ENCODE results near the gene EIF3F. TPM values are rescaled to one million over a fixed set of nuclear protein-coding genes. Genes with fewer than 3 reads are reported as not detected.

Gene EIF3F
- total RNA-seq, 3 donors from 2014 or later = 336 to 429 (median 342) TPM

GRCh38 chr11:8035200-8035855, 48.2 kb downstream of the EIF3F start:
- no peaks in the 10 kb centered on the region for H3K36me3 Mint-ChIP-seq (ENCODE audit: insufficient read depth)
- H3K4me3 Mint-ChIP-seq = no peak overlapping the region
- peaks cover 19% of the 10 kb centered on the region for H3K27me3 Mint-ChIP-seq (ENCODE audit: low read depth)
- no peaks in the 10 kb centered on the region for H3K9me3 Mint-ChIP-seq
- DNase-seq = no peak
- no peak for ATAC-seq
- peaks cover 2% of the 10 kb centered on the region for H3K4me1 Mint-ChIP-seq (ENCODE audit: low read depth)

DNA sequence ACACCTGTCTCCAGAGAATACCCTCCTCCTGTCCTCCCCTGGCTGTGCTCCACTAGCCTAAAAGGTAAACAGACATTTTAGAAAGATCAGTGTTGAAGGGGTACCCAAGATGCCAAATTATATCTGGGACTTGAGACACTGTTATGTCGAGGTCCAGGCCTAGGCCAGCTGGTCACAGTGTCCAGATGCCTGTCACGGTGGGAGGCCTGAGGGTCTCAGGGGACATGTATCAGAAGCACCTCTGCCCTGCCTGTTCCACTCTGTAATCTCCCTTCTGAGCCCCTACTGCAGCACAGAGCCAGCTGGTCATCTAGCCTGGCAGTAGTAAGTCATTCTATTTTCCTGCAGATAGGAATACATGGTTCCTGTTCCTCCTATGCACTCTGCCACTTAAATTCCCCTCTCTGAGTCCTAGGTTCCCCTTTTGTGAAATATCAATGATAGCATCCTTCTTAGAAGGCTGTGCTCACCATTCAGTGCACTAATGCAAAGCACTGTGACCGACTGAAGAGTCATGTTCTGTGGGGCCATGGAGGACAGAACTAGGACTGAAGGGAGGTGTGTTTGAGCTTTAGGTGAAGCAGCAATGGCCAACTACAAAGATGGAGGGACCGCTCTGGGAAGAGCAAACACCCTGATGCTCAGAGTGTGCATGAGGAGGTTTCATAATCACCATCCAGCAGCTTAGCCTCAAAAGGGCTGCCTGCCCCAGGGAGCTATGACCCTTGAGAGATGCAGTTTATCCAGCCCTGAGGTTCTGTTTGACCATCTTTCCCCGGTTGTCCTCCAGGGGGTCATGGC, 49.1 kb downstream of the EIF3F start:
- Mint-ChIP-seq H3K9me3 (no peaks in the 10 kb centered on the region), H3K4me1 (ENCODE audit: low read depth) (peaks cover 2% of the 10 kb centered on the region), H3K4me3 (no peak overlapping the region), H3K27me3 (ENCODE audit: low read depth) (peaks cover 15% of the 10 kb centered on the region), H3K36me3 (ENCODE audit: insufficient read depth) (no peaks in the 10 kb centered on the region)
- DNase-seq (no peak), ATAC-seq (no peak)

- DNase-seq (no peak), ATAC-seq (no peak)
- H3K4me1 Mint-ChIP-seq (ENCODE audit: low read depth) = peaks cover 2% of the 10 kb centered on the region
- H3K27me3 Mint-ChIP-seq (ENCODE audit: low read depth) = peaks cover 15% of the 10 kb centered on the region
- no peaks in the 10 kb centered on the region for H3K36me3 Mint-ChIP-seq (ENCODE audit: insufficient read depth)
- H3K4me3 Mint-ChIP-seq = no peak overlapping the region
- no peaks in the 10 kb centered on the region for H3K9me3 Mint-ChIP-seq
These were observed 49.8 kb downstream of the EIF3F start for GRCh38 chr11:8036986-8037385.

DNA sequence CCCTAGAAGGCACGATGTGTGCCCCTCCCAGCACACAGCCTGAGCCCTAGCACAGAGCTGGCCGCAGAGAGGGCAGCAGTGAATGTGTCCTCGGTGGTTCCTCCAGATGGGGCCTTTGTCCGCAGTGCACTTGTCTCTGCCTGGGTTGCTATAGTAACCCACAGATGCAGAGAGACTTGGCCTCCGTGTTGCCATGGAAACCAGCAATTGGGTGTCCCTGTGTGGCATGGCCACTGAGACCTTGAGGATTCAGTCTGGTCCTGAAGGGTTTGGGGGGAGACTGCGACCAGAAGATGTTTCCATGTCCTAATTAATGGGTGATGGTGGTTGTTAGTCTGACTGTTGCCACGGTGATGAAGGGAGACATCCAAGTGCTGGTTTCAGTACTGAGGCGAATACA, 51.3 kb downstream of the EIF3F start:
- no peak overlapping the region for H3K4me3 Mint-ChIP-seq

GRCh38 chr11:8038811-8039529, 51.8 kb downstream of the EIF3F start:
- H3K36me3 Mint-ChIP-seq (ENCODE audit: insufficient read depth) = no peaks in the 10 kb centered on the region
- DNase-seq (no peak), ATAC-seq (no peak)
- H3K27me3 Mint-ChIP-seq (ENCODE audit: low read depth) = peaks cover 1% of the 10 kb centered on the region
- H3K9me3 Mint-ChIP-seq = no peaks in the 10 kb centered on the region
- H3K4me3 Mint-ChIP-seq = no peak overlapping the region
- no peaks in the 10 kb centered on the region for H3K4me1 Mint-ChIP-seq (ENCODE audit: low read depth)

More for the DNA sequence above, 51.3 kb downstream of the EIF3F start:
- DNase-seq = no peak
- no peaks in the 10 kb centered on the region for H3K9me3 Mint-ChIP-seq
- no peak for ATAC-seq
- peaks cover 6% of the 10 kb centered on the region for H3K27me3 Mint-ChIP-seq (ENCODE audit: low read depth)
- H3K4me1 Mint-ChIP-seq (ENCODE audit: low read depth) = no peaks in the 10 kb centered on the region
- H3K36me3 Mint-ChIP-seq (ENCODE audit: insufficient read depth) = no peaks in the 10 kb centered on the region

DNA sequence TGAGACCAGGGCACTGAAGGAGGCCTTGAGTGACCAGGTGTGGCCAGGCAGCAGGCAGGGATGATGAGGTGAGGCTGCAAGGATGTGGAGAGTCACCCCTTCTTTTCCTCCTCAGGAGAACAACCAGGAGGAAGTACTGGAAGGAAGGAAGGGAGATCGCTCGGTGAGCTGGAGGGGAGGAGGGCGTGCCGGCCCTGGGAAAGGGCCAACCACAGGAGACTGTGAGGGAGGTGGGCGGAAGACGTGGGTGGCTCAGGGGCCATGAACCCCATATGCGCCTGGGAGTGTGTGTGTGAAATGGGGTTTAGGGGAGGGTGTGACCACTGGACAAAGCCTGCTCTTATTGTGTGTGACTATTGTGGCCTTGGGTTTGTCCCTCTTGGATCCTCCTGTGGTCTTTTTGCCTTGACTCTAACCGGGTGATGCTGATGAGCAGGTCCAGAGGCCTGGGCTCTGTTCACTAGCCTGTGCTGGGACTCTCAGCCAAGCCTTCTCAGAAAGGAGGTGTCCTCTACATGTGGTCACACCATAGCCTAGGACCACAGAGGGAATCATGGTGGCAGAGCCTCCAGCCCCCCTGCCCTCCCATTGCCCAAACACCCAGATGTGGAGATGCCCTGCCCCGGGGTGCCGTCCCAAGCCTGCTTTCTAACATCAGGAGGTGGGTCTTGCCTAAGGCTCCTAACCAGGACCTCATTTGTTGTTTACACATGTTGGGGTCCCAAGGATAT, 52.6 kb downstream of the EIF3F start:
- Mint-ChIP-seq H3K9me3 (no peaks in the 10 kb centered on the region), H3K27me3 (ENCODE audit: low read depth) (no peaks in the 10 kb centered on the region), H3K36me3 (ENCODE audit: insufficient read depth) (no peaks in the 10 kb centered on the region), H3K4me3 (no peak overlapping the region), H3K4me1 (ENCODE audit: low read depth) (no peaks in the 10 kb centered on the region)
- ATAC-seq (no peak), DNase-seq (no peak)

DNA sequence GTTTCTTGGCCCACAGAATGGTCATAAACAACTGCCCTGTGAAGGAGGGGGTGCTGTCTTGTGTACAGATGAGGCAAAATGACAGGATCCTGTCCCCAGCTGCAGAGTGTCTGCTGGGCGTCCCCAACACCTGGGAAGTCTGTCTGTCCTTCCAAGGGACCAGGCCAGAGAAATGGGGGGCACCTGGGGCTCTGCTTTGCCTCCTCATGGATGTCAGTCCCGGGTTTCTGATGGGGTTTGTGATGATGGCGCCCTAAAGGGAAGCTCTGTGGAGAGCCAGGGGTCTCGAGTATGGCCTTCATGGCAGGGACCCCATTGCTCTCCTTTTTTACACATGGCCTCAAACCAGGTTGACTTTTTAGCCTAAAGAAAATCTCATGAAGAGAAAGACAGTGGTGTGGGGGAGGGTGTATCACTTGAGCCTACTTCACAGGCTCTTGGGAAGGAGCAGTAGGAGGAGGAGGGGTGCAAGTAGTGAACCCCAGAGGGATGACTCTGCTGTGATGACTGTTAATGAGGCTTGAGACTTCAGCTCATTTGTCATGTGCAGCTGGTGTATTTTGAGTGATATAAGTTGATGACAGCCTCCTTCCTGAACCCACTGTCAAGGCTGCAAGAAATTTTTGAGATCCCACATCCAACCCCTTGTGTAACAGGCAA, 53.3 kb downstream of the EIF3F start:
- H3K4me1 Mint-ChIP-seq (ENCODE audit: low read depth) = no peaks in the 10 kb centered on the region
- DNase-seq (no peak), ATAC-seq (no peak)
- no peak overlapping the region for H3K4me3 Mint-ChIP-seq
- no peaks in the 10 kb centered on the region for H3K27me3 Mint-ChIP-seq (ENCODE audit: low read depth)
- no peaks in the 10 kb centered on the region for H3K36me3 Mint-ChIP-seq (ENCODE audit: insufficient read depth)
- H3K9me3 Mint-ChIP-seq = no peaks in the 10 kb centered on the region

GRCh38 chr11:8040921-8041285, 53.8 kb downstream of the EIF3F start:
- DNase-seq (no peak), ATAC-seq (no peak)
- H3K9me3 Mint-ChIP-seq = no peaks in the 10 kb centered on the region
- no peaks in the 10 kb centered on the region for H3K27me3 Mint-ChIP-seq (ENCODE audit: low read depth)
- H3K36me3 Mint-ChIP-seq (ENCODE audit: insufficient read depth) = no peaks in the 10 kb centered on the region
- H3K4me3 Mint-ChIP-seq = no peak overlapping the region
- no peaks in the 10 kb centered on the region for H3K4me1 Mint-ChIP-seq (ENCODE audit: low read depth)

- no peaks in the 10 kb centered on the region for H3K9me3 Mint-ChIP-seq
- DNase-seq = no peak
- H3K36me3 Mint-ChIP-seq (ENCODE audit: insufficient read depth) = no peaks in the 10 kb centered on the region
- H3K27me3 Mint-ChIP-seq (ENCODE audit: low read depth) = peaks cover 4% of the 10 kb centered on the region
- no peaks in the 10 kb centered on the region for H3K4me1 Mint-ChIP-seq (ENCODE audit: low read depth)
- no peak for ATAC-seq
- no peak overlapping the region for H3K4me3 Mint-ChIP-seq
These were observed 54.4 kb downstream of the EIF3F start for GRCh38 chr11:8041576-8041975.

DNA sequence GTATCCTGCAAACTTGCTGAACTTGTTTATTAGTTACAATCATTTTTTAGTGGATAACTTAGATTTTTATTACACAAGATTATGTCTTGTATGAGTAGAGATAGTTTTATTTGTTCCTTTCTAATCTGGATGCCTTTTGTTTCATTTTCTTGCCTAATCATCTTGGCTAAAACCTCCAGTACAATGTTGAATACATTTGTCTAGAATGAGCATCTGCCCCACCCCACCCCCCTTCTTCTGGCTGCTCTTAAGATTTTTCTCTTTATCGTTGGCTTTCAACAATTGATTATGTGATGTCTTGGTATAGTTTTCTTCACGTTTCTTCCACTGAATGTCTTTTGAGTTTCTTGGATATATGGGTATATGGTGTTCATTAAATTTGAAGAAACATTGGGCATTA, 56.6 kb downstream of the EIF3F start:
- Mint-ChIP-seq H3K4me3 (no peak overlapping the region), H3K36me3 (ENCODE audit: insufficient read depth) (no peaks in the 10 kb centered on the region), H3K4me1 (ENCODE audit: low read depth) (no peaks in the 10 kb centered on the region), H3K27me3 (ENCODE audit: low read depth) (peaks cover 4% of the 10 kb centered on the region), H3K9me3 (no peaks in the 10 kb centered on the region)
- DNase-seq (no peak), ATAC-seq (no peak)

GRCh38 chr11:8045839-8046238, 58.7 kb downstream of the EIF3F start:
- no peak overlapping the region for H3K4me3 Mint-ChIP-seq
- no peaks in the 10 kb centered on the region for H3K9me3 Mint-ChIP-seq
- H3K4me1 Mint-ChIP-seq (ENCODE audit: low read depth) = no peaks in the 10 kb centered on the region
- H3K27me3 Mint-ChIP-seq (ENCODE audit: low read depth) = peaks cover 4% of the 10 kb centered on the region
- H3K36me3 Mint-ChIP-seq (ENCODE audit: insufficient read depth) = no peaks in the 10 kb centered on the region
- DNase-seq = no peak
- ATAC-seq = no peak

- H3K36me3 Mint-ChIP-seq (ENCODE audit: insufficient read depth) = no peaks in the 10 kb centered on the region
- H3K4me3 Mint-ChIP-seq = no peak overlapping the region
- DNase-seq (no peak), ATAC-seq (no peak)
- H3K9me3 Mint-ChIP-seq = no peaks in the 10 kb centered on the region
- no peaks in the 10 kb centered on the region for H3K4me1 Mint-ChIP-seq (ENCODE audit: low read depth)
- H3K27me3 Mint-ChIP-seq (ENCODE audit: low read depth) = peaks cover 4% of the 10 kb centered on the region
These were observed 60.2 kb downstream of the EIF3F start for GRCh38 chr11:8047382-8047781.

DNA sequence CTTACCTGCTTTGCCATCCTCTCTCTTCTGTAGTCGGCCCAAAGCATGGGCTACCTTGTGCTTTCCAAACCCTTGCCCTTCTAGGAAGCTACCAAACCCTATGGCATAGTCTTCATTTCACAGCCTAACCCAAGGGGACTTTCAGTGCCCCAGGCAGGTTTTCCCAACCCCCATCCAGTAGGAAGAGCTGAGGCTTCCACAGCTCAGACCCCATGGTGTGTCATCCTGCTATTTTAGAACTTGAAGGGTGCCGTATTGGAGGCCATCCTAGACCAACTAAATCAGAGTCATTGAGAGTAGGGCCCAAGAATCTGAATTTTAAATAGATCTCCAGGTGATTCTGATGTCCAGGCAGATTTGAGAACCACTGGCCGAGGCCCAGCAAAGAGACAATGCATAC, 61.9 kb downstream of the EIF3F start:
- H3K27me3 Mint-ChIP-seq (ENCODE audit: low read depth) = peaks cover 4% of the 10 kb centered on the region
- no peaks in the 10 kb centered on the region for H3K36me3 Mint-ChIP-seq (ENCODE audit: insufficient read depth)
- no peak for ATAC-seq

More for the DNA sequence above, 61.9 kb downstream of the EIF3F start:
- DNase-seq = no peak
- no peak overlapping the region for H3K4me3 Mint-ChIP-seq
- H3K4me1 Mint-ChIP-seq (ENCODE audit: low read depth) = no peaks in the 10 kb centered on the region
- H3K9me3 Mint-ChIP-seq = no peaks in the 10 kb centered on the region

Measured in activated T-cell treated with anti-CD3 and anti-CD28 coated beads, Interleukin-2, amount 50 U/mL, for 4 hours (primary cell).